Thymus (tissue), 11 donors: ENCODE data around the gene ASMTL. TPM values are rescaled to one million over a fixed set of nuclear protein-coding genes. Genes with fewer than 3 reads are reported as not detected.
A peak's percentile ranks its signal among the peaks of the same experiment; 100 is the strongest.

Source experiments
- DNase-seq, 9 donors: peaks; one replicate each; pipeline ENCODE4 v3.0.0-alpha.2; 2013; ENCODE audit warnings: low spot score in 9 of 9, low read depth in 6 of 9, missing footprints in 1 of 9
- H3K27ac ChIP-seq, 2 donors: one replicate each; pipeline ENCODE4 v1.5.1; 2013; ENCODE audit warnings: control low read depth in 1 of 2, low read depth in 1 of 2, low read length in 1 of 2, mild to moderate bottlenecking in 1 of 2, moderate library complexity in 1 of 2
- H3K27me3 ChIP-seq, 2 donors: one replicate each; pipeline ENCODE4 v1.5.1; 2013; ENCODE audit warnings: low read length in 1 of 2; ENCODE audit not compliant: control insufficient read depth in 2 of 2, insufficient read depth in 1 of 2
- H3K36me3 ChIP-seq, 2 donors: one replicate each; pipeline ENCODE4 v1.5.1; 2013; ENCODE audit warnings: low read length in 1 of 2, mild to moderate bottlenecking in 1 of 2, moderate library complexity in 1 of 2; ENCODE audit not compliant: control insufficient read depth in 2 of 2, insufficient read depth in 2 of 2
- H3K4me1 ChIP-seq, 2 donors: one replicate each; pipeline ENCODE4 v1.5.1; 2013; ENCODE audit warnings: low read length in 2 of 2; ENCODE audit not compliant: control insufficient read depth in 2 of 2, insufficient read depth in 2 of 2
- H3K4me3 ChIP-seq, 2 donors: one replicate each; pipeline ENCODE4 v1.5.1; 2013; ENCODE audit warnings: low read length in 2 of 2, control low read depth in 1 of 2, mild to moderate bottlenecking in 1 of 2
- H3K9me3 ChIP-seq, 2 donors: one replicate each; pipeline ENCODE4 v1.5.1; 2013; ENCODE audit warnings: low read length in 1 of 2, mild to moderate bottlenecking in 1 of 2; ENCODE audit not compliant: control insufficient read depth in 2 of 2, insufficient read depth in 1 of 2
- WGBS: extraction: QIAGEN DNeasy Blood & Tissue Kit; methylation state at CpG from one replicate; pipeline ENCODE4 v1.1.7; 2013; 5-methylcytosine and 5-hydroxymethylcytosine counted together
- polyA plus RNA-seq: library from polyadenylated mRNA; stranded (reverse); fragments of 200-250 nt; gene quantifications from one replicate; pipeline ENCODE4 v1.2.3, GENCODE V29; 2013
- total RNA-seq: library from RNA; stranded (reverse); fragments of 120-200 nt; gene quantifications from one replicate; pipeline ENCODE4 v1.2.4, GENCODE V29; 2013
- donor health status: healthy.

Gene ASMTL
- total and polyA plus RNA-seq, 2 donors = 14.6 to 33.0 TPM

- WGBS = 20% methylated on average over 12 of the region's 12 CpGs
- DNase-seq = no peak
- Histone ChIP-seq H3K27me3 (no peaks in the 10 kb centered on the region), H3K4me3 (no peak overlapping the region), H3K36me3 (peaks cover 15 to 27% of the 10 kb centered on the region in 2 donors), H3K9me3 (no peaks in the 10 kb centered on the region), H3K4me1 (peaks cover 35 to 64% of the 10 kb centered on the region in 2 donors), H3K27ac (peak overlapping the region in 1 of 2 donors; percentile 69)
Observed at GRCh38 chrX:1464971-1465285, 12.2 kb upstream of the ASMTL start.

GRCh38 chrX:1464041-1464970, 11.6 kb upstream of the ASMTL start:
- H3K27me3 ChIP-seq = no peaks in the 10 kb centered on the region
- H3K9me3 ChIP-seq = no peaks in the 10 kb centered on the region
- DNase-seq = peak in 1 of 9 donors; percentile 59
- H3K4me3 ChIP-seq = no peak overlapping the region
- H3K36me3 ChIP-seq = peaks cover 15 to 27% of the 10 kb centered on the region in 2 donors
- peaks cover 33 to 57% of the 10 kb centered on the region in 2 donors for H3K4me1 ChIP-seq
- WGBS = 57% methylated on average over 24 of the region's 24 CpGs
- H3K27ac ChIP-seq = peak overlapping the region in 1 of 2 donors; percentile 69

DNA sequence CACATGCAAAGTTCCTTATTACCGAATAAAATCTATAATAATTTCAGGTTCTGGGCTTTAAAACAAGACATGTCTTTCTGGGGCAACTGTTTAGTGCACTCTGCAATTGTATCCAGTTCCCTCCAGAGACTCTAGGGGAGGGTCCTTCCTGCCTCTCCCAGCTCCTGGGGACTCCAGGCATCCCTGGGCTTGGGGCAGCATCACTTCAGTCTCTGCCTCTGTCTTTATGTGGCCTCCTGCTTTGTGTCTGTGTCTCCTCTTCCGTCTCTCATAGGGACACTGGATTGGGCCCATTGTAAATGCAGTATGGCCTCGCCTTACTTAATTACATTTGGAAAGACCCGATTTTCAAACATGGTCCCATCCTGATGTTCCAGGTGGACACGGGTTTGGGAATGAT, 10.9 kb upstream of the ASMTL start:
- Histone ChIP-seq H3K36me3 (peaks cover 15 to 27% of the 10 kb centered on the region in 2 donors), H3K4me3 (no peak overlapping the region), H3K4me1 (peaks cover 30 to 53% of the 10 kb centered on the region in 2 donors), H3K27me3 (no peaks in the 10 kb centered on the region), H3K9me3 (no peaks in the 10 kb centered on the region), H3K27ac (no peak overlapping the region)
- no peak for DNase-seq
- 96% methylated on average over 5 of the region's 5 CpGs for WGBS

DNA sequence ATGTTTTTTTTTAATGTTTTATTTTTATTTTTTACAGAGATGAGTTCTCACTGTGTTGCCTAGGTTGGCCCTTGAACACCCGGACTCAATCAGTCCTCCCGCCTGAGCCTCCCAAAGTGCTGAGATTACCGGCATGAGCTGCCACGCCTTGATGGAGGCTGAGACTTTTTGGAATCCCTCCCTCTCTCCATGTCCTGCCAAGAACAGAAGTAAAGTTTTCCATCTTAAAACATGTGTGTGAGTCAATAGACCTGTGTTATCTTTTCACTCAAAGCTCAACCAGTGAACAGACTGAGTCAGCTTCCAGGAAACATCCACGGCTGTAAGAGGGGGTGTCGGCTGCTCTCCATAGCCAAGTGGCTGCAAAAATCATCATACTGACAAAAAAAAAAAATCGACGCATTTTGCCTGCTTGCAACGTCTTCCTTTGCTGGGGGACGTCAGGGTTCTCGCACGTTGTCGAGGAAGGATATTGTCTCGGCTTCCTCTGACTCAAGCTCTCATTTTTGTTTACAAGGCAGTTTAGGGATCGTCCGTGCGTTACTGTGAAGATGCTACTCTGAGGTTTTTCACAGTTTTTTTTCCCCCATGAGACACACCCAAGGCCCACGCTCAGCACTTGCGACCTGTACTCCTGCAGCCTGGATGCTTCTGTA, 10.0 kb upstream of the ASMTL start:
- Histone ChIP-seq H3K9me3 (no peaks in the 10 kb centered on the region), H3K36me3 (peaks cover 15 to 27% of the 10 kb centered on the region in 2 donors), H3K27me3 (no peaks in the 10 kb centered on the region), H3K4me1 (peaks cover 24 to 45% of the 10 kb centered on the region in 2 donors), H3K4me3 (no peak overlapping the region), H3K27ac (peak overlapping the region in 1 of 2 donors; percentile 51)
- peak in 1 of 9 donors; percentile 60 for DNase-seq
- 91% methylated on average over 19 of the region's 19 CpGs for WGBS

- no peaks in the 10 kb centered on the region for H3K9me3 ChIP-seq
- no peak overlapping the region for H3K27ac ChIP-seq
- no peak for DNase-seq
- H3K27me3 ChIP-seq = no peaks in the 10 kb centered on the region
- H3K36me3 ChIP-seq = peaks cover 15 to 27% of the 10 kb centered on the region in 2 donors
- H3K4me1 ChIP-seq = peaks cover 23 to 42% of the 10 kb centered on the region in 2 donors
- H3K4me3 ChIP-seq = no peak overlapping the region
Observed at GRCh38 chrX:1462110-1462509, 9.4 kb upstream of the ASMTL start.

GRCh38 chrX:1455948-1456280, 3.2 kb upstream of the ASMTL start:
- WGBS = 91% methylated on average over 3 of the region's 3 CpGs
- H3K4me1 ChIP-seq = peaks cover 18 to 36% of the 10 kb centered on the region in 2 donors
- no peaks in the 10 kb centered on the region for H3K36me3 ChIP-seq
- H3K27me3 ChIP-seq = no peaks in the 10 kb centered on the region
- no peak overlapping the region for H3K27ac ChIP-seq
- DNase-seq = no peak
- H3K4me3 ChIP-seq = no peak overlapping the region
- no peaks in the 10 kb centered on the region for H3K9me3 ChIP-seq

DNA sequence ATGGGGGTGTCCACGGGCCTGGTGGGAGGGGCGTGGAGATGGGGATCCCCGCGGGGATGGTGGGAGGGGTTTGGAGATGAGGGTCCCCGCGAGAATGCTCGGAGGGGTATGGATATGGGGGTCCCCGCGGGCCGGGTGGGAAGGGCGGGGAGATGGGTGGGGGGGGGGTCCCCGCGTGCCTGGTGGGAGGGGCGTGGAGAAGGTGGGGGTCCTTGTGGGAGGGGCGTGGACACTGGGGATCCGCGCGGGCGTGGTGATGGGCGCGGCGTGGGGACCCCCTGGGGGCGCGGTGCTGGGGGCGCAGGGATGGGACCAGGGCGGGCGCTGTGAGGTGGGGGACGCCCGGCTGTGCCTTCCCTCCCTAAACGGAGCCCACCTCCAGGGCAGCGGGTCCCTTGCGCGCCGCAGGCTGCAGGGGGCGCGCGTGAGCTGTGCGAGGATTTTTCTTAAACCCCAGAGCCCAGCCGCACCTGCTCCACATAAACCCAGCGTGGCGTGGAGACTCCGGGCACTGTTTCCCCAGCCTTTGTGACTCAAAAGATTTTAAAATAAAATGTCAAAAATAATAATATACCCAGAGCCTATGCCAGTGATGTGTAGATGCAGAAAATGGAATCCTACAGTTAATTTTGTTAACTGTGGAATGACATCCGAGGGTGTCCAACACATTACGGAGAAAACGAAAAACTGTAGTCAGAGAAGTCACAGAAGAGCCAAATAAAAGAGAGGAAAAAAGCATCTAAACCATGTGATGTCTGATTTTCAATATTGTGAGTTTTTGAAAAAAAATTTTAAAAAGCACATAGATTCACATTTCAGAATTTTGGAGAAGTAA, 1.5 kb upstream of the ASMTL start:
- DNase-seq = peak; percentile 74 to 96 (median 91)
- Histone ChIP-seq H3K36me3 (no peaks in the 10 kb centered on the region), H3K9me3 (peaks cover under 1 to 2% of the 10 kb centered on the region in 2 donors), H3K4me3 (peak overlapping the region; percentile 65 to 93), H3K27me3 (no peaks in the 10 kb centered on the region), H3K4me1 (peaks cover 18 to 36% of the 10 kb centered on the region in 2 donors), H3K27ac (peak overlapping the region; percentile 62 to 86)
- WGBS = 7% methylated on average over 45 of the region's 45 CpGs

- Histone ChIP-seq H3K27me3 (no peaks in the 10 kb centered on the region), H3K27ac (peak overlapping the region; percentile 98), H3K9me3 (peaks cover 2 to 8% of the 10 kb centered on the region in 2 donors), H3K4me3 (peak overlapping the region; percentile 65 to 93), H3K36me3 (peaks cover 0 to 5% of the 10 kb centered on the region in 2 donors), H3K4me1 (peaks cover 18 to 36% of the 10 kb centered on the region in 2 donors)
- WGBS = under 1% methylated on average over 34 of the region's 34 CpGs
- no peak for DNase-seq
Observed at GRCh38 chrX:1453395-1453783, 680 bp upstream of the ASMTL start.
